ENCODE data around the gene ASXL3. TPM values are rescaled to one million over a fixed set of nuclear protein-coding genes. Genes with fewer than 3 reads are reported as not detected.

ASXL3 gene
- total RNA-seq, 1 experiment from 2014 or later, result 0.11 TPM

DNA sequence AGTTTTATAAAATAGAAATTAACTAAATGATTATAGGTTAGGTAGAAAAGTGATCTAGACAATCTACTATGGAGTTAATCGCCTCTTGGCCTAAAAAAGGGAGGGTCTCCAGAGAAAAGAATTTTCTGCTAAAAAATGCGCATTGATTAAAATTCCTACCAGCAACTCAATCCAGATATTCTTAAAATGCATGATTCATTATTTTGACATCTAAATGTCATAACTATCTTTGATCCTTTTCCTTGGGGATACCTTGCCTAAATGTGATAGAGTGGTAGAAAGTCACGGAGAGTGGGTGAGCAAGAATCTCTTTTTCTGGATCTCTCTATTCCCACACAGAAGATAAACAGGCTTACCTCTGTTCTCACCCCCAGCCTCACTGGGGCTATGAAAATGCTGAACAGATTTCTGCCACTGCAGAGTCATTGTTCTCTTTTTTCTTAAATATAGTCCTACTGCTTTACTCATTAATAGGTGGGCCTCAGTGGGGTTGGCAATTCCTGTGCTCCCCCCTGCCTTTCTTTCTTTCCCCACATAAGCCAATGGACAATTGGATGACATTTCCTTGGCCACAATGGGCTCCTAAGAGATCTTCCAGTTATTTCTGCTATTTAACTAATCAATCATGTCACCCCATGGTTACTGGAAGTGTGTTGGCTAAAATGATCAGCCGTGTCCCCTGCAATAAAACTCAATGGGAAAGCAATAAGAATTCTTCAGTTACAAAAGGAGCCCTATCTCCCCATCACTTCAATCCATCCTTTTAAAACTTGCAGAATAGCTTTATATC is 5.8 kb upstream of the ASXL3 start:
- Histone ChIP-seq H3K4me3 (ENCODE audit: low read depth, low read length, poor library complexity, severe bottlenecking) (no peak overlapping the region), H3K27ac (ENCODE audit: low read depth, low read length, poor library complexity, severe bottlenecking) (no peak overlapping the region), H3K27me3 (replicated peaks; ENCODE audit: insufficient read depth, low read depth, low read length, poor library complexity) (peaks cover 19% of the 10 kb centered on the region), H3K9me3 (ENCODE audit: low read depth, low read length, poor library complexity, severe bottlenecking) (no peaks in the 10 kb centered on the region), H3K4me1 (ENCODE audit: insufficient read depth, low read length, poor library complexity, severe bottlenecking) (peaks cover 5% of the 10 kb centered on the region), H3K36me3 (ENCODE audit: insufficient read depth, low read length, poor library complexity, severe bottlenecking) (no peaks in the 10 kb centered on the region)
- ChIA-PET POLR2A (ENCODE audit: low non-redundant PET) (no interaction called here), CTCF (no interaction called here)
- no TSS peak for BruUV-seq (replicated peaks)
- TF ChIP-seq, protein P1, sequence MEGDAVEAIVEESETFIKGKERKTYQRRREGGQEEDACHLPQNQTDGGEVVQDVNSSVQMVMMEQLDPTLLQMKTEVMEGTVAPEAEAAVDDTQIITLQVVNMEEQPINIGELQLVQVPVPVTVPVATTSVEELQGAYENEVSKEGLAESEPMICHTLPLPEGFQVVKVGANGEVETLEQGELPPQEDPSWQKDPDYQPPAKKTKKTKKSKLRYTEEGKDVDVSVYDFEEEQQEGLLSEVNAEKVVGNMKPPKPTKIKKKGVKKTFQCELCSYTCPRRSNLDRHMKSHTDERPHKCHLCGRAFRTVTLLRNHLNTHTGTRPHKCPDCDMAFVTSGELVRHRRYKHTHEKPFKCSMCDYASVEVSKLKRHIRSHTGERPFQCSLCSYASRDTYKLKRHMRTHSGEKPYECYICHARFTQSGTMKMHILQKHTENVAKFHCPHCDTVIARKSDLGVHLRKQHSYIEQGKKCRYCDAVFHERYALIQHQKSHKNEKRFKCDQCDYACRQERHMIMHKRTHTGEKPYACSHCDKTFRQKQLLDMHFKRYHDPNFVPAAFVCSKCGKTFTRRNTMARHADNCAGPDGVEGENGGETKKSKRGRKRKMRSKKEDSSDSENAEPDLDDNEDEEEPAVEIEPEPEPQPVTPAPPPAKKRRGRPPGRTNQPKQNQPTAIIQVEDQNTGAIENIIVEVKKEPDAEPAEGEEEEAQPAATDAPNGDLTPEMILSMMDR (conservative IDR thresholded peaks at IDR 0.05; ENCODE audit: low read depth, low read length), result no peak
- no peak for TF ChIP-seq EZH2 (IDR thresholded peaks at IDR 0.05; ENCODE audit: borderline replicate concordance, low read depth, low read length, poor library complexity, severe bottlenecking)
- intact Hi-C loops (cut with micrococcal nuclease; ENCODE audit: unreplicated experiment), result no loop called here
- DNase-seq (ENCODE audit: low spot score), result no peak

- TF ChIP-seq, protein P1 (conservative IDR thresholded peaks at IDR 0.05; ENCODE audit: low read depth, low read length), result no peak
- no peak for TF ChIP-seq EZH2 (IDR thresholded peaks at IDR 0.05; ENCODE audit: borderline replicate concordance, low read depth, low read length, poor library complexity, severe bottlenecking)
- ChIA-PET POLR2A (ENCODE audit: low non-redundant PET) (no interaction called here), CTCF (no interaction called here)
- H3K27ac ChIP-seq (ENCODE audit: low read depth, low read length, poor library complexity, severe bottlenecking), result no peak overlapping the region
- BruUV-seq (replicated peaks), result no TSS peak
- DNase-seq (ENCODE audit: low spot score), result no peak
- H3K9me3 ChIP-seq (ENCODE audit: low read depth, low read length, poor library complexity, severe bottlenecking), result no peaks in the 10 kb centered on the region
- intact Hi-C loops (cut with micrococcal nuclease; ENCODE audit: unreplicated experiment), result no loop called here
- peaks cover 5% of the 10 kb centered on the region for H3K4me1 ChIP-seq (ENCODE audit: insufficient read depth, low read length, poor library complexity, severe bottlenecking)
- peaks cover 27% of the 10 kb centered on the region for H3K27me3 ChIP-seq (replicated peaks; ENCODE audit: insufficient read depth, low read depth, low read length, poor library complexity)
- H3K4me3 ChIP-seq (ENCODE audit: low read depth, low read length, poor library complexity, severe bottlenecking), result no peak overlapping the region
- no peaks in the 10 kb centered on the region for H3K36me3 ChIP-seq (ENCODE audit: insufficient read depth, low read length, poor library complexity, severe bottlenecking)
Observed at GRCh38 chr18:33573193-33573592, 4.8 kb upstream of the ASXL3 start.

DNA sequence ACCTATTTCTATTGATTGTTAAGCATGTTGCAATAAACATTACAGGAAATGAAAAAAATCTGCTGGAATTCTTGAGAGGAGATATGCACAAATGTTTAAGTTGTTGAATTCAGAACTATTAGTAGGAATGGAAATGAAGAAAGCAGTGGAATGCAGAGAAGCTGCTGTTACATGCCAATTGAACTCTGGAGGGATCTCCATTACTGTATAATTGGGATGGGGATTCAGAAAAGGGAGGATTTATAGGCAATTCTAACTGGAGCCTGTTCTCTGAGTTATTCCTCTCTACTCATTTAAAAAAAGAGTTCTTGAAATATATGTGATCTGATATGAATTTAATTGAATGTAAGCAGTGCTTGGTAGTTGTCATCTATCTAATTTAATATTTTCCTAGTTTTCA is 2.6 kb upstream of the ASXL3 start:
- CTCF ChIA-PET, result no interaction called here
- H3K27ac ChIP-seq (ENCODE audit: low read depth, low read length, poor library complexity, severe bottlenecking), result no peak overlapping the region
- no peak overlapping the region for H3K4me3 ChIP-seq (ENCODE audit: low read depth, low read length, poor library complexity, severe bottlenecking)
- no peak for DNase-seq (ENCODE audit: low spot score)
- BruUV-seq (replicated peaks), result no TSS peak
- TF ChIP-seq, protein P1 (conservative IDR thresholded peaks at IDR 0.05; ENCODE audit: low read depth, low read length), result no peak
- TF ChIP-seq EZH2 (IDR thresholded peaks at IDR 0.05; ENCODE audit: borderline replicate concordance, low read depth, low read length, poor library complexity, severe bottlenecking), result no peak
- POLR2A ChIA-PET (ENCODE audit: low non-redundant PET), result no interaction called here
- intact Hi-C loops (cut with micrococcal nuclease; ENCODE audit: unreplicated experiment), result no loop called here
- no peaks in the 10 kb centered on the region for H3K36me3 ChIP-seq (ENCODE audit: insufficient read depth, low read length, poor library complexity, severe bottlenecking)
- no peaks in the 10 kb centered on the region for H3K9me3 ChIP-seq (ENCODE audit: low read depth, low read length, poor library complexity, severe bottlenecking)
- peaks cover 5% of the 10 kb centered on the region for H3K4me1 ChIP-seq (ENCODE audit: insufficient read depth, low read length, poor library complexity, severe bottlenecking)
- peaks cover 47% of the 10 kb centered on the region for H3K27me3 ChIP-seq (replicated peaks; ENCODE audit: insufficient read depth, low read depth, low read length, poor library complexity)
